HFFc6 (cell line): ENCODE results near the gene TCF21. TPM values are rescaled to one million over a fixed set of nuclear protein-coding genes. Genes with fewer than 3 reads are reported as not detected.

ENCODE experiments used
- DNase-seq: peaks from one replicate; pipeline ENCODE4 v3.0.0-alpha.2; 2018
- H3K27ac Mint-ChIP-seq: 2 replicates; pipeline ENCODE4 v1.8.0; 2020; ENCODE audit warnings: mild to moderate bottlenecking, mixed read lengths
- H3K27me3 Mint-ChIP-seq: 2 replicates; pipeline ENCODE4 v1.8.0; 2021; ENCODE audit warnings: mild to moderate bottlenecking, moderate library complexity, mixed read lengths; ENCODE audit not compliant: insufficient read depth
- H3K36me3 Mint-ChIP-seq: 2 replicates; pipeline ENCODE4 v1.8.0; 2021; ENCODE audit warnings: low read depth, mixed read lengths
- H3K4me1 Mint-ChIP-seq: 2 replicates; pipeline ENCODE4 v1.8.0; 2020; ENCODE audit warnings: low read depth, mixed read lengths
- H3K4me3 Mint-ChIP-seq: 2 replicates; pipeline ENCODE4 v1.8.0; 2020; ENCODE audit warnings: mild to moderate bottlenecking, moderate library complexity, mixed read lengths
- H3K9me3 Mint-ChIP-seq: 2 replicates; pipeline ENCODE4 v1.8.0; 2020; ENCODE audit warnings: mild to moderate bottlenecking, mixed read lengths
- total RNA-seq, 6 experiments: library from RNA; stranded (reverse); fragmentation: NEBNext Ultra II Directional; extraction: Animal tissue kit (Norgen Biotek cat#: 25700); gene quantifications; 2 replicates in 1 of 6; 3 replicates in 5 of 6; pipeline ENCODE4 v1.2.3, GENCODE V29; 2021
- TF ChIP-seq, protein P1 (sequence below): fragments of 200-600 bp; sonication (generic); IDR thresholded peaks from 2 replicates; pipeline ENCODE4 v1.5.0; 2021; ENCODE audit warnings: antibody characterized with exemption, mild to moderate bottlenecking

Gene TCF21
- total RNA-seq, 6 experiments from 2014 or later: not detected

DNA sequence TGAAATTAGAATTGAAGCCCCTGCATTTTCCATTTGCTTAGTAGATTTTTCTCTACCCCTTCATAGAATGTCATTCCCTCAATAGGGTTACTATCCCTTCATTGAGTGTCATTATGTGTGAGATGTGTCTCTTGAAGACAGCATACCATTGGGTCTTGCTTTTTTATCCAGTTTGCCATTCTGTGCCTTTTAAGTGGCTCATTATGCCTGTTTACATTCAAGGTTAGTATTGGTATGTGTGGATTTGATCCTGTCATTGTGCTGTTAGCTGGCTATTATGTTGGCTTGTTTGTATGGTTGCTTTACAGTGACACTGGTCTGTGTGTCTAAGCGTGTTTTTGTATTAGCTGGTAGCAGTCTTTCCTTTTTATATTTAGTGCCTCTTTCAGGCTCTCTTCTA is 25.7 kb upstream of the TCF21 start:
- peaks cover 25% of the 10 kb centered on the region for H3K9me3 Mint-ChIP-seq
- no peak overlapping the region for H3K27ac Mint-ChIP-seq
- DNase-seq: no peak
- H3K4me1 Mint-ChIP-seq: no peaks in the 10 kb centered on the region
- TF ChIP-seq, protein P1, sequence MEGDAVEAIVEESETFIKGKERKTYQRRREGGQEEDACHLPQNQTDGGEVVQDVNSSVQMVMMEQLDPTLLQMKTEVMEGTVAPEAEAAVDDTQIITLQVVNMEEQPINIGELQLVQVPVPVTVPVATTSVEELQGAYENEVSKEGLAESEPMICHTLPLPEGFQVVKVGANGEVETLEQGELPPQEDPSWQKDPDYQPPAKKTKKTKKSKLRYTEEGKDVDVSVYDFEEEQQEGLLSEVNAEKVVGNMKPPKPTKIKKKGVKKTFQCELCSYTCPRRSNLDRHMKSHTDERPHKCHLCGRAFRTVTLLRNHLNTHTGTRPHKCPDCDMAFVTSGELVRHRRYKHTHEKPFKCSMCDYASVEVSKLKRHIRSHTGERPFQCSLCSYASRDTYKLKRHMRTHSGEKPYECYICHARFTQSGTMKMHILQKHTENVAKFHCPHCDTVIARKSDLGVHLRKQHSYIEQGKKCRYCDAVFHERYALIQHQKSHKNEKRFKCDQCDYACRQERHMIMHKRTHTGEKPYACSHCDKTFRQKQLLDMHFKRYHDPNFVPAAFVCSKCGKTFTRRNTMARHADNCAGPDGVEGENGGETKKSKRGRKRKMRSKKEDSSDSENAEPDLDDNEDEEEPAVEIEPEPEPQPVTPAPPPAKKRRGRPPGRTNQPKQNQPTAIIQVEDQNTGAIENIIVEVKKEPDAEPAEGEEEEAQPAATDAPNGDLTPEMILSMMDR: no peak
- no peak overlapping the region for H3K4me3 Mint-ChIP-seq
- H3K36me3 Mint-ChIP-seq: peaks cover 19% of the 10 kb centered on the region
- peaks cover 14% of the 10 kb centered on the region for H3K27me3 Mint-ChIP-seq

DNA sequence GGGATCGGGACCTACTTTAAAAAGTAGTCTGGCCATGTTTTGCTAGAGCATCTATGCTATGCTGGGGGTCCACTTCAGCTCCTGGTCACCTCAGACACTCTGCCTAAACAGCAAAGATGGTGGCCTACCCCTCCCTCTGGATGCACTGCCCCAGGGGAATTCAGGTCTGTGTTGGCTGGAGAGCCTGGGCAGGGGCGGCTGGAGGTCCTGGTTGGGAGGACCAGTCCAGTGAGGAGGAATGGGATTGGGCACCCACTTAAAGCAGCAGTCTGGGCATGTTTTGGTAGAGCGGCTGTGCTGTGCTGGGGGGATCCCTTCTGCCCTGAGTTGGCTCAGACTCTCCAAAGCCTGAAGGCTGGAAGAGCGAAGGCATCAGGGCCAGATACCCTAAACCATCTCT is 23.2 kb upstream of the TCF21 start:
- TF ChIP-seq, protein P1: no peak
- H3K4me1 Mint-ChIP-seq: no peaks in the 10 kb centered on the region
- no peak overlapping the region for H3K27ac Mint-ChIP-seq
- no peak overlapping the region for H3K4me3 Mint-ChIP-seq
- H3K36me3 Mint-ChIP-seq: peaks cover 19% of the 10 kb centered on the region
- peaks cover 18% of the 10 kb centered on the region for H3K27me3 Mint-ChIP-seq
- peaks cover 25% of the 10 kb centered on the region for H3K9me3 Mint-ChIP-seq
- DNase-seq: no peak

- no peaks in the 10 kb centered on the region for H3K9me3 Mint-ChIP-seq
- TF ChIP-seq, protein P1: no peak
- H3K27ac Mint-ChIP-seq: no peak overlapping the region
- no peaks in the 10 kb centered on the region for H3K4me1 Mint-ChIP-seq
- DNase-seq: no peak
- no peaks in the 10 kb centered on the region for H3K36me3 Mint-ChIP-seq
- H3K27me3 Mint-ChIP-seq: peaks cover 15% of the 10 kb centered on the region
- H3K4me3 Mint-ChIP-seq: no peak overlapping the region
These were observed 17.8 kb upstream of the TCF21 start for GRCh38 chr6:133871131-133871530.

GRCh38 chr6:133873538-133873937 is 15.4 kb upstream of the TCF21 start:
- TF ChIP-seq, protein P1: no peak
- H3K9me3 Mint-ChIP-seq: no peaks in the 10 kb centered on the region
- no peaks in the 10 kb centered on the region for H3K36me3 Mint-ChIP-seq
- DNase-seq: no peak
- no peak overlapping the region for H3K27ac Mint-ChIP-seq
- no peak overlapping the region for H3K4me3 Mint-ChIP-seq
- H3K4me1 Mint-ChIP-seq: no peaks in the 10 kb centered on the region
- peaks cover 16% of the 10 kb centered on the region for H3K27me3 Mint-ChIP-seq

DNA sequence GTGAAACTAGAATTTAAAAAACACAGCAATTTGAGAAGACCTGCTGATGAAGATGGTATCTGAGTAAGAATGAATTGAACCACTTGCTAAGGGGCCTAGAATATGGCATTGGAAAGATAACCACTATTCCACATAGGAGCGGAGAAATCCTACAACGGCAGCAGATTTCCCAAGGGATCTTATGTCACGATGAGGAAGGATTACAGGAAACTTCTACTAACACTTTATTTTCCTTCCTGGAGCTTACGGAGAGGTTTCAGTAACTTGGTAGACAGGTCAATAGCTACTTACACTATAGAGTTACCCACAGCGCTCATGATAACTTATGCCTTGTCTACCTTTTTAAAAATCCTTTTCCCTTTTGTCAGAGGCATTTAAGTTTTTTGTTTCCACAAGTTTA is 11.8 kb upstream of the TCF21 start:
- H3K27me3 Mint-ChIP-seq: peaks cover 14% of the 10 kb centered on the region
- no peaks in the 10 kb centered on the region for H3K4me1 Mint-ChIP-seq
- no peak overlapping the region for H3K27ac Mint-ChIP-seq
- TF ChIP-seq, protein P1: no peak
- DNase-seq: no peak
- no peaks in the 10 kb centered on the region for H3K9me3 Mint-ChIP-seq
- no peaks in the 10 kb centered on the region for H3K36me3 Mint-ChIP-seq
- H3K4me3 Mint-ChIP-seq: no peak overlapping the region; the same call in 1 of the 2 replicates

DNA sequence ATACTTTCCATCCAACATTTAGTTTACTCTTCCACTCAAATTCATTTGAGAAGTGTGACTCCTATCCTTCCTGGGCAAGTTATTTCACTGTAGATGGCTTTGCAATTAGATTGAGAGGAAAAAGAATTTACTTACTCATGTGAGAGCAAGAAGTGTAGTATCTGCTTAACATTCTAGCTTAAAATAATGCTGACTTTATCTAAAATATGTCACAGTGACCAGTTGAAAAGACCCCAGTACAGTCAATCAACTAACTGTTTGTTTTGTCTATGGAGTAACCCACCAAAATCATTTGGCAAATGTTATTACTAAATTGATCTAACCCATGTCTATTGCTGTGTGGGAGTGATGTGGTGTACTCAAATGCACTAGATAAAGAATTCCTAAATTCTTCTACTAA is 8.9 kb upstream of the TCF21 start:
- H3K4me3 Mint-ChIP-seq: no peak overlapping the region
- H3K4me1 Mint-ChIP-seq: no peaks in the 10 kb centered on the region
- no peak overlapping the region for H3K27ac Mint-ChIP-seq
- no peaks in the 10 kb centered on the region for H3K9me3 Mint-ChIP-seq
- H3K27me3 Mint-ChIP-seq: peaks cover 25% of the 10 kb centered on the region
- H3K36me3 Mint-ChIP-seq: no peaks in the 10 kb centered on the region
- TF ChIP-seq, protein P1: no peak
- DNase-seq: no peak
